Fibroblast of villous mesenchyme (primary cell): ENCODE results near the gene TRIM16. TPM values are rescaled to one million over a fixed set of nuclear protein-coding genes. Genes with fewer than 3 reads are reported as not detected.
A peak's percentile ranks its signal among the peaks of the same experiment; 100 is the strongest.
"Not testable (repeated sequence)": the region's sequence is repeated elsewhere in the genome, so short reads cannot be mapped to it uniquely, and the experiment has no call there.

Experiments
- DNase-seq: peaks from one replicate; pipeline ENCODE4 v3.0.0-alpha.2; 2010; ENCODE audit warnings: low read depth
- H3K4me3 ChIP-seq: 2 replicates; pipeline ENCODE4 v1.5.1; 2011; ENCODE audit warnings: low read depth, mild to moderate bottlenecking, low read length
- CTCF ChIP-seq: IDR thresholded peaks from 2 replicates; pipeline ENCODE4 v1.5.1; 2012; ENCODE audit warnings: low read depth, mild to moderate bottlenecking, low read length; ENCODE audit not compliant: insufficient read depth
- total RNA-seq: library from RNA; depleted of rRNA; stranded (reverse); fragments of >200 nt; gene quantifications from 2 replicates; pipeline ENCODE4 v1.2.3, GENCODE V29; 2012

Gene TRIM16
- total RNA-seq, 1 donor = 55.3 TPM

- TF ChIP-seq CTCF = no peak
- no peak for DNase-seq
- no peak overlapping the region for H3K4me3 ChIP-seq
These were observed 26.2 kb downstream of the TRIM16 start for GRCh38 chr17:15657868-15658267.

GRCh38 chr17:15654886-15655561 is 29.1 kb downstream of the TRIM16 start:
- no peak overlapping the region for H3K4me3 ChIP-seq
- no peak for DNase-seq
- no peak for TF ChIP-seq CTCF

- DNase-seq = peak; percentile 50
- not testable (repeated sequence) for H3K4me3 ChIP-seq
These were observed 29.7 kb downstream of the TRIM16 start for GRCh38 chr17:15654401-15654800.

GRCh38 chr17:15652960-15653359 is 31.2 kb downstream of the TRIM16 start:
- TF ChIP-seq CTCF = no peak
- no peak overlapping the region for H3K4me3 ChIP-seq
- no peak for DNase-seq

- DNase-seq = peak; percentile 98
- peak overlapping the region; percentile 70 for H3K4me3 ChIP-seq
- TF ChIP-seq CTCF = no peak
These were observed 32.5 kb downstream of the TRIM16 start for GRCh38 chr17:15651583-15652110.

- no peak for TF ChIP-seq CTCF
- no peak for DNase-seq
- H3K4me3 ChIP-seq = peak overlapping the region; percentile 70
These were observed 33.1 kb downstream of the TRIM16 start for GRCh38 chr17:15650741-15651582.

- peak; percentile 73 for DNase-seq
- peak overlapping the region; percentile 70 for H3K4me3 ChIP-seq
- no peak for TF ChIP-seq CTCF
These were observed 34.2 kb downstream of the TRIM16 start for GRCh38 chr17:15649861-15650421.
